ENCODE results near the gene MTRF1.
A peak's percentile ranks its signal among the peaks of the same experiment; 100 is the strongest.

Gene MTRF1, protein sequence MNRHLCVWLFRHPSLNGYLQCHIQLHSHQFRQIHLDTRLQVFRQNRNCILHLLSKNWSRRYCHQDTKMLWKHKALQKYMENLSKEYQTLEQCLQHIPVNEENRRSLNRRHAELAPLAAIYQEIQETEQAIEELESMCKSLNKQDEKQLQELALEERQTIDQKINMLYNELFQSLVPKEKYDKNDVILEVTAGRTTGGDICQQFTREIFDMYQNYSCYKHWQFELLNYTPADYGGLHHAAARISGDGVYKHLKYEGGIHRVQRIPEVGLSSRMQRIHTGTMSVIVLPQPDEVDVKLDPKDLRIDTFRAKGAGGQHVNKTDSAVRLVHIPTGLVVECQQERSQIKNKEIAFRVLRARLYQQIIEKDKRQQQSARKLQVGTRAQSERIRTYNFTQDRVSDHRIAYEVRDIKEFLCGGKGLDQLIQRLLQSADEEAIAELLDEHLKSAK
- total RNA-seq, result 19.0 to 22.7 (median 19.4) reads per million in 3 donors

DNA sequence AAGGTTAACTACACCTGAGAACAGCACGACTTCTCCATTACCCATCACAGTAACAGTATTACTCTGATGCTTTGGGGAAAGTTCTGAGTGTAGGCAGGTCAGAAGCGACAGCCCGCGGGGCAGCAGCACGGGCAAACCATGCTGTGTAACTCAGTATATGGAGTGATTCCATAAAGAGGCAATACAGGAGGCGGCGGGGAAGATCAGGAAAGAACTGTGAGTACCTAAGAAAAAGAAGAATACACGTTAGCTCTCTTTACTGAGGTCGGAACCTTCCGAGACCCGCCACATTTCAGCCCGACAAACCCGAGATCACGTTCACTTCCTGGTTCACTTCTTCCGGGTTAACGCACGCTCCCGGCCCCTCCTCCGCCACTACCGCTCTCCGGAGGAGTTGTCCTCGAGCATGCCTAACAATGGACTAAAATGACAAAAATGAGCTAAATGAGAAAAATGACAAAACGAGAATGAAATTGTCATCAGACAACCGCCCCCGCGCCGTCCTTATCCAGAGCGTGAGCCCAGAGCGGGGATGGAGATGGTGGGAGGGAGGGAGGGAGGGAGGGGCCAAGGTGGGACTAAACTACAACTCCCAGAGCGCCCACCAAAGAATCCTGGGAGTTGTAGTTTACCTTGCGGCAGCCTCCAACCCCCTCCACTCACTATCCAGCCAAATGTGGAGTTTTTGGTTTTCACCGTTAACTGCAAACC is at the start of gene MTRF1:
Gene MTRF1, minus strand, starts transcription at position 316 of the 711 bp plus-strand sequence. CDS start 2,669 bp downstream, outside the sequence.
- no peaks in the 10 kb centered on the region for H3K36me3 ChIP-seq (ENCODE audit: control insufficient read depth, insufficient read depth, low read length)
- H3K27ac ChIP-seq (ENCODE audit: insufficient read depth, low read length, poor library complexity, severe bottlenecking), result peak within 1 kb of the TSS; percentile 83
- no peaks in the 10 kb centered on the region for H3K27me3 ChIP-seq (replicated peaks; ENCODE audit: control insufficient read depth, insufficient read depth, low read length, poor library complexity, severe bottlenecking)
- no peaks in the 10 kb centered on the region for H3K9me3 ChIP-seq (ENCODE audit: control insufficient read depth, low read length)
- peak; percentile 34 to 69 (median 68) for DNase-seq
- H3K4me3 ChIP-seq (ENCODE audit: insufficient read depth, low read depth, low read length, poor library complexity, severe bottlenecking), result peak within 1 kb of the TSS; percentile 82
- no peaks in the 10 kb centered on the region for H3K4me1 ChIP-seq (ENCODE audit: control insufficient read depth, insufficient read depth, low read length, poor library complexity, severe bottlenecking)

DNA sequence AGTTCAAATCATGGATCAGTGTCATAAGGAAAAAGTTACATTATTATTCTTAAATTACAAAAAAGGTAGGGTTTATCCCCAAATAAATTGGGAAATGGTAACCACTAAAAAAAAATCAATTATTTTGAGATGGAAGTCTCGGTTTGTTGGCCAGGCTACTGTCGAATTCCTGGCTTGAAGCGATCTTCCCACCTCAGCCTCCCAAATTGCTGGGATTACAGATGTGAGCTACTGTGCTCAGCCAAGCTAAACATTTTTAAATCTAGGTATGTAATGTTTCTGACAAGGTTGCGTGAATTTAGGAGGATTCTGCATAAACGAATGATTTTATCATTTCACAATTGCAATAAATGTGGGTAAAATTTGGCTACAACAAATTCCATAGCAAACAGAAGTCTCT is 49.7 kb upstream of the MTRF1 start:
- no peak overlapping the region for H3K27ac ChIP-seq (ENCODE audit: insufficient read depth, low read length, poor library complexity, severe bottlenecking)
- peaks cover 23% of the 10 kb centered on the region for H3K4me1 ChIP-seq (ENCODE audit: control insufficient read depth, insufficient read depth, low read length, poor library complexity, severe bottlenecking)
- H3K36me3 ChIP-seq (ENCODE audit: control insufficient read depth, insufficient read depth, low read length), result peaks cover 3% of the 10 kb centered on the region
- no peak overlapping the region for H3K4me3 ChIP-seq (ENCODE audit: insufficient read depth, low read depth, low read length, poor library complexity, severe bottlenecking)
- H3K9me3 ChIP-seq (ENCODE audit: control insufficient read depth, low read length), result no peaks in the 10 kb centered on the region
- H3K27me3 ChIP-seq (replicated peaks; ENCODE audit: control insufficient read depth, insufficient read depth, low read length, poor library complexity, severe bottlenecking), result no peaks in the 10 kb centered on the region
- no peak for DNase-seq

DNA sequence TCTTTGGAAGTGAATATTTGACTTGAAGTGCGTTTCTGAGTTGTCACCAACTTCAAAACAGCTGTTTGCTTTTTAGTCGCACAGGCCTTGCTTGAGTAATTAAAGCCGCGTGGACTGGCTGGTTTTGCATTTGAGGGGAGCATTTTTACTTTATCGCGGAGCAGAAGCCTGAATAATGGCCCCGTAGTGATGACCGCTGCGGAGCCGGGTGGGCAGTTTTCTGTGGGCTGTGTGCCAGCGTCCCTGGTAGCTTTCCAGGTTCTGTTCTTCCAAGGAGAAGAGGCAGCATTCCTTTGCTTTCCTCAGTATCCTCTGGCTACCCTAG is 48.8 kb upstream of the MTRF1 start:
- peaks cover 23% of the 10 kb centered on the region for H3K4me1 ChIP-seq (ENCODE audit: control insufficient read depth, insufficient read depth, low read length, poor library complexity, severe bottlenecking)
- no peak for DNase-seq
- peak overlapping the region; percentile 99 for H3K4me3 ChIP-seq (ENCODE audit: insufficient read depth, low read depth, low read length, poor library complexity, severe bottlenecking)
- H3K27ac ChIP-seq (ENCODE audit: insufficient read depth, low read length, poor library complexity, severe bottlenecking), result peak overlapping the region; percentile 88
- peaks cover 3% of the 10 kb centered on the region for H3K36me3 ChIP-seq (ENCODE audit: control insufficient read depth, insufficient read depth, low read length)
- H3K27me3 ChIP-seq (replicated peaks; ENCODE audit: control insufficient read depth, insufficient read depth, low read length, poor library complexity, severe bottlenecking), result no peaks in the 10 kb centered on the region
- H3K9me3 ChIP-seq (ENCODE audit: control insufficient read depth, low read length), result no peaks in the 10 kb centered on the region

DNA sequence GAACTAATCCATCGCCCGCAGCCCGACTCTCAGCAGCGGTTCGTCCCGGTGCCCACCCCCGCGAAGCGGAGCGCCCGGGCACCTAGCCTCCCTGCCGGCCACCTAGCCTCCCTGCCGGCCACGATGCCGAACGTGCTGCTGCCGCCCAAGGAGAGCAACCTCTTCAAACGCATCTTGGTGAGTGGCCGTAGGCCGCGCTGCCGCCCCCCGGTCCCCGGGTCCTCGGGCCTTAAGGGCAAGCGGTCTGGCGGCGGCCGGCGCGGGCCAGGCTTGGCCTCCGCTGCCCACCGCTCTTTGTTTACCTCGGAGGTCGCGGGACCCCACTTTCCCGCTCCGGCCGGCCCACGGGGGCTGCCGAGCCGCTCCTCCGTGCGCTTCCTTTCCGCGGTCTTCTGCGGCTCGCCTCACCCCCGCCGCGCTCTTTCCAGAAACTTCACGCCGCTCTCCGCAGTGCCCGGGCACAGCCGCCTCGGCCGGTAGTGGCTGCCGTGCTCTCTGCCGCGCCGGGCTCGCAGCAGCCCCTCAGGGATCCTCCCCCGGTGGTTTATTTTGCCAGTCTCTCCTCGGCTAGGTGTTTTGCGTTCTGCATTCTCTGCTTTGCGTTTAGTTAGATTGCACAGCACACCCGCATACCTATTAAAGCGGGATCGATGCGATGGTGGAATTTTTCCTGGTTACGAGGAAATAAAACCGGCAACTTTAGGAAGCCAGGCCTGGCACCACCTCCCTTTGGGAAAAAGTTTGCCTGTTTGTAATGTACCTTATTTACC is 48.2 kb upstream of the MTRF1 start:
- Histone ChIP-seq H3K36me3 (ENCODE audit: control insufficient read depth, insufficient read depth, low read length) (peaks cover 3% of the 10 kb centered on the region), H3K4me3 (ENCODE audit: insufficient read depth, low read depth, low read length, poor library complexity, severe bottlenecking) (peak overlapping the region; percentile 99), H3K27me3 (replicated peaks; ENCODE audit: control insufficient read depth, insufficient read depth, low read length, poor library complexity, severe bottlenecking) (no peaks in the 10 kb centered on the region), H3K27ac (ENCODE audit: insufficient read depth, low read length, poor library complexity, severe bottlenecking) (peak overlapping the region; percentile 88), H3K9me3 (ENCODE audit: control insufficient read depth, low read length) (no peaks in the 10 kb centered on the region), H3K4me1 (ENCODE audit: control insufficient read depth, insufficient read depth, low read length, poor library complexity, severe bottlenecking) (peaks cover 23% of the 10 kb centered on the region)
- DNase-seq, result peak; percentile 27 to 31 (median 27)

DNA sequence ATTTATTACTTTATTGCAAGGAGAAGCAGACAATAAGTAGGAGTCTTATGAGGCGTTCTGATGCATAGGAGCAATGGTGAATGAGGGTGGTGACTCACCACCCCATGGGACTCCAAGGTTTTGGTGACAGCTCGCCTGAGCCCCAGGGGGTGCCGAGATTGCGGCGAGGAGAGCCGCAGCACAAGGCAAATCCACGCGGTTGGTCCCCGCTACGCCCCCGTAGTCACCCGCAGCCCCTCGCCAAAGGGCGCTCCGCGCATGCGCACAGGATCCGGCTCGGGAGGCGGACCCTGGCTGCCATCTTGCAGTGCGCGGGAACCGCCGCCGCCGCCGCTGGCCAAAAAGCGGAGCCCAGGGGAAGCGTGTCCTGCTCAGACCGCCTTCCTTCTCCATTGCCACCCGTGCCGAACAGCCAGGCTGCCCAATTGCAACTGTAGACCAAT is 47.6 kb upstream of the MTRF1 start, which contains the start of gene NAA16:
Gene NAA16, plus strand, starts transcription at position 305 of the 443 bp plus-strand sequence. CDS start 262 bp downstream, outside the sequence.
- Histone ChIP-seq H3K27ac (ENCODE audit: insufficient read depth, low read length, poor library complexity, severe bottlenecking) (peak within 1 kb of the TSS; percentile 88), H3K27me3 (replicated peaks; ENCODE audit: control insufficient read depth, insufficient read depth, low read length, poor library complexity, severe bottlenecking) (no peaks in the 10 kb centered on the region), H3K9me3 (ENCODE audit: control insufficient read depth, low read length) (no peaks in the 10 kb centered on the region), H3K4me3 (ENCODE audit: insufficient read depth, low read depth, low read length, poor library complexity, severe bottlenecking) (peak within 1 kb of the TSS; percentile 99), H3K4me1 (ENCODE audit: control insufficient read depth, insufficient read depth, low read length, poor library complexity, severe bottlenecking) (peaks cover 23% of the 10 kb centered on the region), H3K36me3 (ENCODE audit: control insufficient read depth, insufficient read depth, low read length) (peaks cover 3% of the 10 kb centered on the region)
- peak; percentile 91 to 93 (median 92) for DNase-seq

DNA sequence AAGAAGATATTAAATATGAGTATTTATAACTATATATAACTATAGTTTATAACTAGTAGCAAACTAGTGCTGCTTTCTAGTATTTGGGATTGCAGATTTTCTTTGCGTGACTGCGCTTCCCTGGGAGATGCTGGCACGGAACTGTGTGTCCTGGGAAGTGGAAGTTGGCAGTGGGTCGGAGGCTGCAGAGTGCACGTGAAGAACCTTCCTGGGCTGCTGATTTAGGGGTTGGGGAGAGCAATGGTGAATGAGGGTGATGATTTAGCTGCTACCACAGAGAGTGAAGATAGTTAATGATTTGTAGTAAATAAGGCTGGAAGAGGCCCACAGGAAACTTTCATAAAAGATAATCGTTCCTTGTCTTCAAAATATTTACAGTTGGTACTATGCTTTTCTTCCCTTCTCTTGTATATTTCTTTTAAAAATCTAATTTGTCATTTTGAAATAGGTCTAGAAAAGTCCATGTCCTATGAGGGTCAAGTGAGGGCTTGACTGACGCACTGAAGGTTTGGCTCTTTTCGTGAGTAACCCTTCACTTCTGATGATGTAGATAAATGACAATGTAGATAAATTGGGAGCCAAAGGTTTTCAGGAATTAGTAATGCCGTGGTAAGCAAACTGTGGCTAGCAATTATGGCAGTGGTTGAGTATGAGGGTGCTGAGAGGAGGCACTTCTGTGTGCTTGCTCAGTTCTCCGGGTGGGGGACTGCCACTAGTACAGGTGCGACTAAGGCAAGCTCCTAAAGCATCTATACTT is 44.7 kb upstream of the MTRF1 start:
- H3K27me3 ChIP-seq (replicated peaks; ENCODE audit: control insufficient read depth, insufficient read depth, low read length, poor library complexity, severe bottlenecking), result no peaks in the 10 kb centered on the region
- DNase-seq, result no peak
- H3K36me3 ChIP-seq (ENCODE audit: control insufficient read depth, insufficient read depth, low read length), result peaks cover 3% of the 10 kb centered on the region
- H3K27ac ChIP-seq (ENCODE audit: insufficient read depth, low read length, poor library complexity, severe bottlenecking), result no peak overlapping the region
- H3K4me3 ChIP-seq (ENCODE audit: insufficient read depth, low read depth, low read length, poor library complexity, severe bottlenecking), result no peak overlapping the region
- no peaks in the 10 kb centered on the region for H3K9me3 ChIP-seq (ENCODE audit: control insufficient read depth, low read length)
- H3K4me1 ChIP-seq (ENCODE audit: control insufficient read depth, insufficient read depth, low read length, poor library complexity, severe bottlenecking), result peaks cover 2% of the 10 kb centered on the region

DNA sequence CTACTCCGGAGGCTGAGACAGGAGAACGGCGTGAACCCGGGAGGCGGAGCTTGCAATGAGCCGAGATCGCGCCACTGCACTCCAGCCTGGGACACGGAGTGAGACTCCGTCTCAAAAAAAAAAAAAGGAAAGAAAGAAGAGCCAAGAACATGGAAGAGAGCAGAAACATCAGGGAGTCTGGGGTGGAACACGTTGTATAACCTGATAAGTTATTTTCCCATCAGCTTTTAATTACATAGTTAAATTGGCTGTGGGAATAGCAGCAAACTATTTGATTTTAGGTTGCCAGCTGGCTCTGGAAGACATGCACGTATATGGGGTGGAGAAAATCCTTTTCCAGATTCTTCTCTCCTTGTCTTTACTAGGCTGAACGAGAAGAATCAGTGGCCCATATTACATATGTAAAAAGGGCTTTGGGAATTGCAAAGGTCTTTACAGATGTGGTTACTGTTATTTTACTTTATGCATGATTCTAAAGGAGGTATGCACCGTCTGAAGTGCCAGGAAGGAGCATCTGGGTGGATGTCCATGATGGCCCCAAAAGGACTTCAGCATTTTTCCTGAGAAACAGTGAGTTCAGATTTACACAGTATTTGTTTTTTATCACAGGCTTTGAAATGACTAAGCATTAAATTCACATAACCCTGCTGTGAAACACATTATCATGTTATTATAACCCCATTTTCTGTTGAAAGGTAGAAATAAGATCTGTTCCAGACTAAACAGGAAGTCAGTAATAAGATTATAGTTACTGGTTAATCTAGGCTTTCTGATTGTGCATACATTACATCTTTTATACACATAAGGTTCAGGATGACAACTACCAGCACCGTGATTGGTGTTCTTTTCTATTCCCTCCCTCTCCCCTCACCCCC is 43.1 kb upstream of the MTRF1 start:
- no peaks in the 10 kb centered on the region for H3K4me1 ChIP-seq (ENCODE audit: control insufficient read depth, insufficient read depth, low read length, poor library complexity, severe bottlenecking)
- H3K27ac ChIP-seq (ENCODE audit: insufficient read depth, low read length, poor library complexity, severe bottlenecking), result no peak overlapping the region
- no peaks in the 10 kb centered on the region for H3K27me3 ChIP-seq (replicated peaks; ENCODE audit: control insufficient read depth, insufficient read depth, low read length, poor library complexity, severe bottlenecking)
- no peaks in the 10 kb centered on the region for H3K9me3 ChIP-seq (ENCODE audit: control insufficient read depth, low read length)
- no peak overlapping the region for H3K4me3 ChIP-seq (ENCODE audit: insufficient read depth, low read depth, low read length, poor library complexity, severe bottlenecking)
- peaks cover 3% of the 10 kb centered on the region for H3K36me3 ChIP-seq (ENCODE audit: control insufficient read depth, insufficient read depth, low read length)
- DNase-seq, result no peak

DNA sequence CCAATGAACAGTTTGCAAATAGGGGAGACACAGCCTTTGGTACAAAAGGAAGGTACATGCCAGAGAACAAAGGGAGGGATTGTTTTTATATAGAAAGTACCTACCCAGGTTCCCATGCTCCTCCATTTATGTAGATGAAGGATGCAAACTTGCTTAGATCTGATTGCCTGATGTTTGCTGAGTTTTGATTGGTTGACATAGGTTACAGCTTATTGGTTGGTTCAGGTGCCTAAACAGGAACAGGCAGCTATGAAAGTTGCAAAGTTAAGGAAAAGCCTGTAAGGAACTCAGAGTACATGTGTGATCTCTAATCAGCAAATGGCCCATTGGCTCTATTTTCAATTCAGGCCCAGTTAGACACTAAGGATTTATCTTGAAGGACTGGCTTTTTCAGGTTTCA is 41.2 kb upstream of the MTRF1 start:
- no peak for DNase-seq
- Histone ChIP-seq H3K27me3 (replicated peaks; ENCODE audit: control insufficient read depth, insufficient read depth, low read length, poor library complexity, severe bottlenecking) (no peaks in the 10 kb centered on the region), H3K4me1 (ENCODE audit: control insufficient read depth, insufficient read depth, low read length, poor library complexity, severe bottlenecking) (no peaks in the 10 kb centered on the region), H3K27ac (ENCODE audit: insufficient read depth, low read length, poor library complexity, severe bottlenecking) (no peak overlapping the region), H3K9me3 (ENCODE audit: control insufficient read depth, low read length) (no peaks in the 10 kb centered on the region), H3K4me3 (ENCODE audit: insufficient read depth, low read depth, low read length, poor library complexity, severe bottlenecking) (no peak overlapping the region), H3K36me3 (ENCODE audit: control insufficient read depth, insufficient read depth, low read length) (no peaks in the 10 kb centered on the region)
